HCT116 (cell line): Measurements from ENCODE around the gene SLC38A8. TPM values are rescaled to one million over a fixed set of nuclear protein-coding genes. Genes with fewer than 3 reads are reported as not detected.
A peak's percentile ranks its signal among the peaks of the same experiment; 100 is the strongest.

ENCODE experiments used
- ATAC-seq: fragments of 200-7000 bp; cut with Tn5 transposase; 2 replicates; pipeline ENCODE4 v1.9.1; 2020; ENCODE audit warnings: mild to moderate bottlenecking, moderate library complexity
- BruUV-seq: library from RNA; stranded (reverse); fragments of 400-500 nt; replicated peaks from 2 replicates; lab custom pipeline; 2021; lab: Mats Ljungman, UMichigan
- CTCF ChIA-PET: fragments of 300-600 bp; sonication (Branson Sonifier 250); formaldehyde crosslinking; loops from one replicate; lab custom pipeline; 2021; ENCODE audit warnings: antibody characterized with exemption; lab: Charles Lee
- POLR2A ChIA-PET: fragments of 300-600, 350-600 bp; sonication (Branson Sonifier 250); formaldehyde crosslinking; loops from one replicate; lab custom pipeline; 2021; ENCODE audit warnings: antibody characterized with exemption; lab: Charles Lee
- RAD21 ChIA-PET, 2 experiments: fragments of 300-600 bp; sonication (Branson Sonifier 250); formaldehyde crosslinking; loops; one replicate each; lab custom pipeline; 2023; ENCODE audit warnings: low total read pairs in 2 of 2; ENCODE audit not compliant: uncharacterized antibody in 2 of 2, unreplicated experiment in 2 of 2, low non-redundant PET in 1 of 2; lab: Charles Lee
- DNase-seq: peaks from one replicate; pipeline ENCODE4 v3.0.0-alpha.2; 2010; ENCODE audit warnings: low read depth, low spot score
- H2AFZ ChIP-seq: fragments of 200-600 bp; shearing (Covaris generic), sonication (generic); 2 replicates; pipeline ENCODE4 v1.6.1; 2017; ENCODE audit warnings: low read depth, mixed run types, mixed read lengths, antibody characterized with exemption, low read length; ENCODE audit not compliant: poor library complexity, severe bottlenecking
- H3K27ac ChIP-seq: 2 replicates; pipeline ENCODE4 v1.5.1; 2012; ENCODE audit warnings: low read depth, low read length
- H3K27me3 ChIP-seq: fragments of 200-600 bp; sonication (generic); 2 replicates; pipeline ENCODE4 v1.6.1; 2016; ENCODE audit warnings: mixed run types, low read length, mixed read lengths; ENCODE audit not compliant: insufficient read depth
- H3K36me3 ChIP-seq, 2 experiments: fragments of 200-500 bp in 1 of 2; fragments of 200-600 bp in 1 of 2; sonication (Bioruptor generic) in 1 of 2; sonication (generic) in 1 of 2; 2 replicates each; pipeline versions ENCODE4 v1.5.1 to v1.6.1; 2014 to 2016; ENCODE audit warnings: low read length in 2 of 2, inconsistent platforms in 1 of 2, mixed read lengths in 1 of 2, mixed run types in 1 of 2; ENCODE audit not compliant: insufficient read depth in 2 of 2, control insufficient read depth in 1 of 2
- H3K4me1 ChIP-seq, 2 experiments: fragments of 200-600 bp in 1 of 2; sonication (generic) in 1 of 2; 2 replicates each; pipeline versions ENCODE4 v1.5.1 to v1.6.1; 2012 to 2017; ENCODE audit warnings: low read length in 2 of 2, inconsistent platforms in 1 of 2, mild to moderate bottlenecking in 1 of 2, mixed read lengths in 1 of 2, mixed run types in 1 of 2, moderate library complexity in 1 of 2; ENCODE audit not compliant: insufficient read depth in 2 of 2, control insufficient read depth in 1 of 2
- H3K4me2 ChIP-seq: fragments of 200-600 bp; sonication (generic); 2 replicates; pipeline ENCODE4 v1.6.1; 2017; ENCODE audit warnings: mixed run types, low read length, mixed read lengths
- H3K4me3 ChIP-seq, 2 experiments: fragments of 200-600 bp in 1 of 2; sonication (generic) in 1 of 2; replicated peaks in 1 of 2; 2 replicates each; pipeline ENCODE4 v1.5.1; 2011 to 2016; ENCODE audit warnings: low read length in 2 of 2, control low read depth in 1 of 2, low read depth in 1 of 2, mild to moderate bottlenecking in 1 of 2, mixed read lengths in 1 of 2, mixed run types in 1 of 2
- H3K79me2 ChIP-seq: fragments of 200-600 bp; sonication (generic); 2 replicates; pipeline ENCODE4 v1.6.1; 2017; ENCODE audit warnings: mild to moderate bottlenecking, mixed run types, low read length, moderate library complexity, mixed read lengths; ENCODE audit not compliant: insufficient read depth
- H3K9ac ChIP-seq: fragments of 200-600 bp; sonication (generic); 2 replicates; pipeline ENCODE4 v1.6.1; 2016; ENCODE audit warnings: low read length, mixed read lengths
- H3K9me2 ChIP-seq: fragments of 200-600 bp; sonication (generic), shearing (Covaris generic); 2 replicates; pipeline ENCODE4 v1.6.1; 2017; ENCODE audit warnings: mixed run types, mild to moderate bottlenecking, moderate library complexity; ENCODE audit not compliant: insufficient read depth
- H3K9me3 ChIP-seq, 2 experiments: fragments of 200-500 bp in 1 of 2; fragments of 200-600 bp in 1 of 2; sonication (Bioruptor generic) in 1 of 2; sonication (generic) in 1 of 2; 2 replicates each; pipeline ENCODE4 v1.6.1; 2014 to 2017; ENCODE audit warnings: low read length in 2 of 2, mixed read lengths in 2 of 2, inconsistent platforms in 1 of 2, low read depth in 1 of 2, mild to moderate bottlenecking in 1 of 2, mixed run types in 1 of 2, moderate library complexity in 1 of 2; ENCODE audit not compliant: control insufficient read depth in 1 of 2, insufficient read depth in 1 of 2
- H4K20me1 ChIP-seq: fragments of 200-600 bp; sonication (generic), shearing (Covaris generic); 2 replicates; pipeline ENCODE4 v1.6.1; 2017; ENCODE audit warnings: mixed run types, mild to moderate bottlenecking, moderate library complexity; ENCODE audit not compliant: insufficient read depth
- EGR1 ChIP-seq: IDR thresholded peaks from 2 replicates; pipeline ENCODE4 v1.6.1; 2012; ENCODE audit warnings: low read depth
- EZH2 ChIP-seq: fragments of 200-600 bp; sonication (generic); IDR thresholded peaks from 2 replicates; pipeline ENCODE4 v1.6.1; 2017; ENCODE audit warnings: antibody characterized with exemption, mixed run types
- EZH2phosphoT487 ChIP-seq: fragments of 200-600 bp; IDR thresholded peaks from 2 replicates; pipeline ENCODE4 v1.6.1; 2018; ENCODE audit warnings: antibody characterized with exemption, borderline replicate concordance
- JUND ChIP-seq: IDR thresholded peaks from 2 replicates; pipeline ENCODE4 v1.6.1; 2012
- POLR2A ChIP-seq: IDR thresholded peaks from 2 replicates; pipeline ENCODE4 v1.7.0; 2011; ENCODE audit warnings: borderline replicate concordance; ENCODE audit not compliant: insufficient read depth, insufficient read length; ENCODE audit errors: extremely low read depth
- POLR2AphosphoS5 ChIP-seq: IDR thresholded peaks from 2 replicates; pipeline ENCODE4 v1.6.1; 2011; ENCODE audit warnings: mild to moderate bottlenecking, low read depth, low read length, moderate library complexity
- SP1 ChIP-seq: IDR thresholded peaks from 2 replicates; pipeline ENCODE4 v1.6.1; 2012; ENCODE audit warnings: low read depth
- SRF ChIP-seq: IDR thresholded peaks from 2 replicates; pipeline ENCODE4 v1.6.1; 2012; ENCODE audit warnings: low read depth
- YY1 ChIP-seq: IDR thresholded peaks from 2 replicates; pipeline ENCODE4 v1.6.1; 2011; ENCODE audit warnings: low read length, low read depth, moderate library complexity, mild to moderate bottlenecking; ENCODE audit not compliant: insufficient replicate concordance; ENCODE audit errors: extremely low read depth
- ZFX ChIP-seq: fragments of 450-650 bp; IDR thresholded peaks from 2 replicates; pipeline ENCODE4 v1.6.1; 2017
- ZNF274 ChIP-seq: fragments of 200-500 bp; sonication (Bioruptor generic); IDR thresholded peaks from 2 replicates; pipeline ENCODE4 v1.6.1; 2014; ENCODE audit warnings: mild to moderate bottlenecking, low read depth, low read length, inconsistent platforms
- intact Hi-C: fragments of 100-400 bp; cut with micrococcal nuclease; formaldehyde crosslinking; loops from 2 replicates; pipeline ENCODE4 v1.10.0; 2022
- total RNA-seq: library from RNA; stranded (reverse); gene quantifications from one replicate; pipeline ENCODE4 v1.2.1, GENCODE V29; 2021; ENCODE audit not compliant: unreplicated experiment
- TF ChIP-seq, protein P1 (sequence below): IDR thresholded peaks from 2 replicates; pipeline ENCODE4 v1.6.1; 2012; ENCODE audit warnings: low read depth
- TF ChIP-seq, protein P2 (sequence below): IDR thresholded peaks from 2 replicates; pipeline ENCODE4 v1.6.1; 2012
- TF ChIP-seq, protein P3 (sequence below): IDR thresholded peaks from 2 replicates; pipeline ENCODE4 v1.6.1; 2012

Gene SLC38A8
- total RNA-seq, 1 experiment from 2014 or later = not detected

DNA sequence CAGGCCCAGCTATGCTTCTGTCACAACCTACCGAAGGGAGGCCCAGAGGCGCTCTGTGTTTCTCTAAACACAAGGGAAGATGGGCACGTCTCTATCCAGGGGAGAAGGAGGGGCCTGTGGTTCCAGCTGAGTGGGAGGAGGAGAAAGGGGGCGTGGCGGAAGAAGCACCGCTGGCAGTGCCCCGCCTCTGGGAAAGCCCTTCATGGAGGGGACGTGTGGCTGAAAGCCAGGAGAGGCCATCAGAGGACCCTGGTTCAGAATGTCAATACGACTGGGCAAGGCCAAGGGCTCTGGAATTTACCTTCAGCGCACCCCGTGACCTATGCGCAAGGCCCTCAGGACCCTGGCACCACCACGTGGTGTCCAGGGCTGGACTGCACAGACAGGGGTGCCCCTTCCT is 12.3 kb upstream of the SLC38A8 start:
- H3K4me1 ChIP-seq = no peaks in the 10 kb centered on the region
- ChIA-PET POLR2A (no interaction called here), RAD21 (no interaction called here), CTCF (interaction anchor here (2.2 kb wide), 1 partner anchor 11 kb away, joined by 12 read pairs; no protein-coding TSS in a partner anchor)
- H3K4me2 ChIP-seq = no peak overlapping the region
- TF ChIP-seq SRF (no peak), EZH2 (no peak), EZH2phosphoT487 (no peak)
- TF ChIP-seq, protein P1, sequence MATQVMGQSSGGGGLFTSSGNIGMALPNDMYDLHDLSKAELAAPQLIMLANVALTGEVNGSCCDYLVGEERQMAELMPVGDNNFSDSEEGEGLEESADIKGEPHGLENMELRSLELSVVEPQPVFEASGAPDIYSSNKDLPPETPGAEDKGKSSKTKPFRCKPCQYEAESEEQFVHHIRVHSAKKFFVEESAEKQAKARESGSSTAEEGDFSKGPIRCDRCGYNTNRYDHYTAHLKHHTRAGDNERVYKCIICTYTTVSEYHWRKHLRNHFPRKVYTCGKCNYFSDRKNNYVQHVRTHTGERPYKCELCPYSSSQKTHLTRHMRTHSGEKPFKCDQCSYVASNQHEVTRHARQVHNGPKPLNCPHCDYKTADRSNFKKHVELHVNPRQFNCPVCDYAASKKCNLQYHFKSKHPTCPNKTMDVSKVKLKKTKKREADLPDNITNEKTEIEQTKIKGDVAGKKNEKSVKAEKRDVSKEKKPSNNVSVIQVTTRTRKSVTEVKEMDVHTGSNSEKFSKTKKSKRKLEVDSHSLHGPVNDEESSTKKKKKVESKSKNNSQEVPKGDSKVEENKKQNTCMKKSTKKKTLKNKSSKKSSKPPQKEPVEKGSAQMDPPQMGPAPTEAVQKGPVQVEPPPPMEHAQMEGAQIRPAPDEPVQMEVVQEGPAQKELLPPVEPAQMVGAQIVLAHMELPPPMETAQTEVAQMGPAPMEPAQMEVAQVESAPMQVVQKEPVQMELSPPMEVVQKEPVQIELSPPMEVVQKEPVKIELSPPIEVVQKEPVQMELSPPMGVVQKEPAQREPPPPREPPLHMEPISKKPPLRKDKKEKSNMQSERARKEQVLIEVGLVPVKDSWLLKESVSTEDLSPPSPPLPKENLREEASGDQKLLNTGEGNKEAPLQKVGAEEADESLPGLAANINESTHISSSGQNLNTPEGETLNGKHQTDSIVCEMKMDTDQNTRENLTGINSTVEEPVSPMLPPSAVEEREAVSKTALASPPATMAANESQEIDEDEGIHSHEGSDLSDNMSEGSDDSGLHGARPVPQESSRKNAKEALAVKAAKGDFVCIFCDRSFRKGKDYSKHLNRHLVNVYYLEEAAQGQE = no peak
- peaks cover 23 to 40% of the 10 kb centered on the region in 2 experiments for H3K36me3 ChIP-seq
- no TSS peak for BruUV-seq
- H4K20me1 ChIP-seq = no peaks in the 10 kb centered on the region
- DNase-seq = no peak
- no peak overlapping the region for H3K4me3 ChIP-seq
- H3K27ac ChIP-seq = no peak overlapping the region
- no peaks in the 10 kb centered on the region for H3K9me2 ChIP-seq
- no peak overlapping the region for H2AFZ ChIP-seq
- intact Hi-C loops = no loop called here
- no peaks in the 10 kb centered on the region for H3K27me3 ChIP-seq
- H3K9me3 ChIP-seq = no peaks in the 10 kb centered on the region
- peak; percentile 46; the same call in 1 of the 2 replicates for ATAC-seq
- no peaks in the 10 kb centered on the region for H3K79me2 ChIP-seq
- no peak overlapping the region for H3K9ac ChIP-seq

DNA sequence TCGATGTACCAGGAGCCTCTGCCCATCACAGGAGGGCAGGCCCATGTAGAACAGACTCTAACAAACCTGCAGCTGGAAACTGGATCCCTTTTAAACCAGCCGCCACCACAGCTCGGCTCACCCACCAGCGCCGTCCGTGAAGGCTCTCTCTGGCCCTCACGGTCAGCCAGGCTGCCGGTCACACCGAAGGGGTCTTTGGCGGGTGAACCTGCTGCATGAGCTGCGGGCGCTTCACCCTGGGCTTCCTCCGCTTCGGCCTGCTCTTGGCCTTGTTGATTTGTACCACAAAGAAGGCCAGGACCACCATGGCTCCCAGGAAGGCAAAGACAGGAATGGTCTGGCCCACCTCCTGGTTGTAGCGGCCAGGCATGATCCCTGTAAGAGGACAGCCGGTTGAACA is 11.7 kb upstream of the SLC38A8 start:
- no peaks in the 10 kb centered on the region for H3K27me3 ChIP-seq
- H3K79me2 ChIP-seq = no peaks in the 10 kb centered on the region
- ChIA-PET CTCF (interaction anchor here (1.3 to 2.2 kb wide), 2 partner anchors 12 to 101 kb away, joined by 3 to 12 read pairs; no protein-coding TSS in a partner anchor), RAD21 (no interaction called here), POLR2A (no interaction called here)
- DNase-seq = no peak
- no peaks in the 10 kb centered on the region for H3K4me1 ChIP-seq
- ATAC-seq = no peak
- no TSS peak for BruUV-seq
- no peak overlapping the region for H2AFZ ChIP-seq
- H4K20me1 ChIP-seq = no peaks in the 10 kb centered on the region
- H3K4me2 ChIP-seq = no peak overlapping the region
- no peak overlapping the region for H3K9ac ChIP-seq
- H3K4me3 ChIP-seq = no peak overlapping the region
- H3K9me3 ChIP-seq = no peaks in the 10 kb centered on the region
- H3K27ac ChIP-seq = no peak overlapping the region
- intact Hi-C loops = no loop called here
- H3K9me2 ChIP-seq = no peaks in the 10 kb centered on the region
- peaks cover 21 to 34% of the 10 kb centered on the region in 2 experiments for H3K36me3 ChIP-seq
- TF ChIP-seq POLR2AphosphoS5 (no peak), EZH2 (no peak), ZFX (no peak), POLR2A (no peak), JUND (no peak), SP1 (no peak), ZNF274 (no peak), SRF (no peak), EGR1 (no peak), YY1 (no peak)
- TF ChIP-seq, protein P2, sequence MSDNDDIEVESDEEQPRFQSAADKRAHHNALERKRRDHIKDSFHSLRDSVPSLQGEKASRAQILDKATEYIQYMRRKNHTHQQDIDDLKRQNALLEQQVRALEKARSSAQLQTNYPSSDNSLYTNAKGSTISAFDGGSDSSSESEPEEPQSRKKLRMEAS = no peak
- TF ChIP-seq, protein P3, sequence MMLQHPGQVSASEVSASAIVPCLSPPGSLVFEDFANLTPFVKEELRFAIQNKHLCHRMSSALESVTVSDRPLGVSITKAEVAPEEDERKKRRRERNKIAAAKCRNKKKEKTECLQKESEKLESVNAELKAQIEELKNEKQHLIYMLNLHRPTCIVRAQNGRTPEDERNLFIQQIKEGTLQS = no peak
- TF ChIP-seq, protein P1 = no peak
